Uterus (tissue), 4 donors: ENCODE results near the gene VEGFD. TPM values are rescaled to one million over a fixed set of nuclear protein-coding genes. Genes with fewer than 3 reads are reported as not detected.

Experiments
- DNase-seq, 2 donors: peaks; one replicate each; pipeline ENCODE4 v3.0.0-alpha.2; 2019 to 2020
- H3K27ac ChIP-seq, 2 donors: fragments of 200-600 bp; sonication (generic); 1 replicate in 1 of 2; 2 replicates in 1 of 2; pipeline ENCODE4 v1.5.1; 2016 to 2018
- H3K27me3 ChIP-seq, 2 donors: fragments of 200-600 bp; sonication (generic); one replicate each; pipeline ENCODE4 v1.5.1; 2018 to 2019; ENCODE audit warnings: control low read depth in 1 of 2
- H3K36me3 ChIP-seq, 2 donors: fragments of 200-600 bp; sonication (generic); one replicate each; pipeline ENCODE4 v1.5.1; 2019; ENCODE audit warnings: control low read depth in 1 of 2
- H3K4me1 ChIP-seq, 2 donors: fragments of 200-600 bp; sonication (generic); one replicate each; pipeline ENCODE4 v1.5.1; 2018 to 2019; ENCODE audit warnings: control low read depth in 1 of 2
- H3K4me3 ChIP-seq, 2 donors: fragments of 200-600 bp; sonication (generic); 1 replicate in 1 of 2; 2 replicates in 1 of 2; pipeline ENCODE4 v1.5.1; 2018 to 2019; ENCODE audit warnings: mild to moderate bottlenecking in 1 of 2
- H3K9me3 ChIP-seq, 2 donors: fragments of 200-600 bp; sonication (generic); one replicate each; pipeline ENCODE4 v1.5.1; 2019; ENCODE audit warnings: control low read depth in 1 of 2
- CTCF ChIP-seq, 4 experiments: fragments of 200-600 bp in 2 of 4; fragments of 450-650 bp in 2 of 4; sonication (generic) in 2 of 4; IDR thresholded peaks; one replicate each; pipeline ENCODE4 v1.5.1; 2016 to 2019; ENCODE audit warnings: antibody characterized with exemption in 4 of 4, mild to moderate bottlenecking in 2 of 4, moderate library complexity in 1 of 4
- POLR2A ChIP-seq, 2 donors: fragments of 450-650 bp; IDR thresholded peaks; one replicate each; pipeline ENCODE4 v1.6.1; 2016; ENCODE audit warnings: antibody characterized with exemption in 2 of 2, mild to moderate bottlenecking in 1 of 2, moderate library complexity in 1 of 2
- intact Hi-C: fragments of 100-400 bp; cut with DNase I; formaldehyde crosslinking; loops from one replicate; pipeline ENCODE4 v1.15.1; 2023; ENCODE audit warnings: low total_unique reads
- total RNA-seq, 4 donors: library from RNA; depleted of rRNA in 3 of 4; stranded (reverse); fragments of >200 nt in 3 of 4; gene quantifications; one replicate each; pipeline versions ENCODE4 v1.1.0 to v1.2.4, GENCODE V29; 2014 to 2023
- donor health status: DM: yes; HTN: yes; CAD: no.

The VEGFD gene
- total RNA-seq, 4 donors from 2014 or later: 2.9 to 13.2 (median 6.2) TPM; not detected in 1

- intact Hi-C loops: no loop called here
- no peak for TF ChIP-seq POLR2A (IDR thresholded peaks at IDR 0.05)
- TF ChIP-seq CTCF (IDR thresholded peaks at IDR 0.05): no peak
- Histone ChIP-seq H3K36me3 (no peaks in the 10 kb centered on the region), H3K27ac (no peak overlapping the region), H3K9me3 (no peaks in the 10 kb centered on the region), H3K4me3 (no peak overlapping the region), H3K4me1 (no peaks in the 10 kb centered on the region), H3K27me3 (no peaks in the 10 kb centered on the region)
- no peak for DNase-seq
Measured at GRCh38 chrX:15395789-15396188, 11.6 kb upstream of the VEGFD start.

GRCh38 chrX:15391850-15392249, 7.6 kb upstream of the VEGFD start:
- Histone ChIP-seq H3K27me3 (no peaks in the 10 kb centered on the region), H3K36me3 (no peaks in the 10 kb centered on the region), H3K9me3 (no peaks in the 10 kb centered on the region), H3K27ac (no peak overlapping the region), H3K4me3 (no peak overlapping the region), H3K4me1 (no peaks in the 10 kb centered on the region)
- no peak for DNase-seq
- TF ChIP-seq POLR2A (IDR thresholded peaks at IDR 0.05) (no peak), CTCF (IDR thresholded peaks at IDR 0.05) (no peak)
- intact Hi-C loops: no loop called here

GRCh38 chrX:15382813-15383212, 1.4 kb downstream of the VEGFD start:
- no peak for DNase-seq
- intact Hi-C loops: no loop called here
- no peak overlapping the region for H3K4me3 ChIP-seq
- no peaks in the 10 kb centered on the region for H3K4me1 ChIP-seq
- H3K27me3 ChIP-seq: no peaks in the 10 kb centered on the region
- H3K9me3 ChIP-seq: no peaks in the 10 kb centered on the region
- H3K36me3 ChIP-seq: no peaks in the 10 kb centered on the region
- TF ChIP-seq POLR2A (IDR thresholded peaks at IDR 0.05): no peak
- no peak for TF ChIP-seq CTCF (IDR thresholded peaks at IDR 0.05)
- H3K27ac ChIP-seq: no peak overlapping the region

DNA sequence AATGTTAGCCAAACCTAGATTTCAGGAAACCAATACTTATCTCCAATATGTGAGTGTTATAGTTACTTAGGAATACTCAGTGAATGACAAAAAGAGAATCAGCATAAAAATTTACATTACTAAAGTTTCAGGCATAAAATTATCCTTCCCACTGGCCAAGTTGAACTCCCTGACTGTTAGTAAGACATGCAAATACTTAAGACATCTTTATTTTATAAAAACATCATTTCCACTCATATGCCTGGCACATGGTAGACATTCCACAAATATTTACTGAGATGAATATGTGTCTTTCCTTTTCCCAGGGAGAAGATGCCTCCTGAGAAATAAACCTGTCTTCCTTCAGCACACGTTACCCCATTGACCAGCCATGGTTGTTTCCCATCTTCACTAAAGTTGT, 7.3 kb downstream of the VEGFD start:
- H3K27me3 ChIP-seq: no peaks in the 10 kb centered on the region
- intact Hi-C loops: no loop called here
- H3K27ac ChIP-seq: no peak overlapping the region
- no peak overlapping the region for H3K4me3 ChIP-seq
- H3K9me3 ChIP-seq: no peaks in the 10 kb centered on the region
- H3K36me3 ChIP-seq: no peaks in the 10 kb centered on the region
- H3K4me1 ChIP-seq: no peaks in the 10 kb centered on the region
- no peak for DNase-seq
- no peak for TF ChIP-seq CTCF (IDR thresholded peaks at IDR 0.05)
- no peak for TF ChIP-seq POLR2A (IDR thresholded peaks at IDR 0.05)

DNA sequence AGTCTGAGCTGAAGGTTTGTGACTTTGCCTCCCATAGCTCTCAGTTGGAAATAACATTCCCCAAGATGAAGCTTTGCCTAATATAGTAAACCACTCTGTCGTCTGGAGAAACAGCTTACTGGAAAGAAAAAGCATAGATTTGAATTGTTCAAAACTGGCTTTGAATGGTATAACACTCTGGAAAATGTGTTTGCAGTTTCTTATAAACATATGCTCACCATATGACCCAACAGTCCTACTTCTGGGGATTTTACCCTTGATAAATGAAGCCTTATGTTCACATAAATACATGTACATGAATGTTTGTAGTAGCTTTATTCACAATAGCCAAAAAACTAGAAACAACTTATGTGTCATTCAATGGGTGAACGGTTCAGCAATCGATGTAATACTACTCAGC, 10.2 kb downstream of the VEGFD start:
- intact Hi-C loops: no loop called here
- H3K4me3 ChIP-seq: no peak overlapping the region
- no peak for DNase-seq
- H3K4me1 ChIP-seq: no peaks in the 10 kb centered on the region
- H3K9me3 ChIP-seq: no peaks in the 10 kb centered on the region
- H3K27me3 ChIP-seq: no peaks in the 10 kb centered on the region
- H3K27ac ChIP-seq: no peak overlapping the region
- no peaks in the 10 kb centered on the region for H3K36me3 ChIP-seq
- TF ChIP-seq POLR2A (IDR thresholded peaks at IDR 0.05) (no peak), CTCF (IDR thresholded peaks at IDR 0.05) (no peak)
